ENCODE measurements around the gene NLRC3.

Gene NLRC3

GRCh38 chr16:3580251-3580651 lies 3.0 kb upstream of the NLRC3 start:
- no peak for DNase-seq (ENCODE audit: low read depth in 2 of 2)

GRCh38 chr16:3579776-3580175 lies 2.6 kb upstream of the NLRC3 start:
- no peak for DNase-seq (ENCODE audit: low read depth in 2 of 2)

- peak in 1 of 2 donors; percentile 31 for DNase-seq (ENCODE audit: low read depth in 2 of 2)
These were observed 1.7 kb upstream of the NLRC3 start for GRCh38 chr16:3578610-3579551.

GRCh38 chr16:3578121-3578520 lies 918 bp upstream of the NLRC3 start:
- no peak for DNase-seq (ENCODE audit: low read depth in 2 of 2)

- DNase-seq (ENCODE audit: low read depth in 2 of 2), result no peak
These were observed 992 bp downstream of the NLRC3 start for GRCh38 chr16:3576211-3576610.

GRCh38 chr16:3575491-3575890 lies 1.7 kb downstream of the NLRC3 start:
- DNase-seq (ENCODE audit: low read depth in 2 of 2), result no peak

GRCh38 chr16:3574195-3574594 lies 3.0 kb downstream of the NLRC3 start:
- DNase-seq (ENCODE audit: low read depth in 2 of 2), result no peak

- DNase-seq (ENCODE audit: low read depth in 2 of 2), result no peak
These were observed 3.9 kb downstream of the NLRC3 start for GRCh38 chr16:3573146-3573815.

- no peak for DNase-seq (ENCODE audit: low read depth in 2 of 2)
These were observed 6.7 kb downstream of the NLRC3 start for GRCh38 chr16:3570420-3571062.

GRCh38 chr16:3569851-3570250 lies 7.4 kb downstream of the NLRC3 start:
- DNase-seq (ENCODE audit: low read depth in 2 of 2), result no peak

GRCh38 chr16:3566990-3567389 lies 10.2 kb downstream of the NLRC3 start:
- no peak for DNase-seq (ENCODE audit: low read depth in 2 of 2)

GRCh38 chr16:3564889-3565141 lies 12.4 kb downstream of the NLRC3 start:
- no peak for DNase-seq (ENCODE audit: low read depth in 2 of 2)

GRCh38 chr16:3564130-3564888 lies 12.9 kb downstream of the NLRC3 start:
- no peak for DNase-seq (ENCODE audit: low read depth in 2 of 2)

- no peak for DNase-seq (ENCODE audit: low read depth in 2 of 2)
These were observed 14.2 kb downstream of the NLRC3 start for GRCh38 chr16:3562914-3563480.

- no peak for DNase-seq (ENCODE audit: low read depth in 2 of 2)
These were observed 15.6 kb downstream of the NLRC3 start for GRCh38 chr16:3561626-3562025.

GRCh38 chr16:3554351-3554928 lies 22.8 kb downstream of the NLRC3 start:
- DNase-seq (ENCODE audit: low read depth in 2 of 2), result no peak

GRCh38 chr16:3553138-3553923 lies 23.9 kb downstream of the NLRC3 start:
- no peak for DNase-seq (ENCODE audit: low read depth in 2 of 2)

- no peak for DNase-seq (ENCODE audit: low read depth in 2 of 2)
These were observed 26.1 kb downstream of the NLRC3 start for GRCh38 chr16:3550851-3551847.

GRCh38 chr16:3549906-3550305 lies 27.3 kb downstream of the NLRC3 start:
- DNase-seq (ENCODE audit: low read depth in 2 of 2), result no peak
